Urothelium cell line (cell line): ENCODE results near the gene MAZ.

Experiments used
- DNase-seq: peaks from one replicate; pipeline ENCODE4 v3.0.0; 2011; ENCODE audit warnings: low spot score, mixed read lengths
- FAIRE-seq: peaks from 2 replicates; lab custom pipeline; 2011; peaks lifted over from hg19 to GRCh38; lab: Jason Lieb, UNC

The MAZ gene

GRCh38 chr16:29808219-29808900, 2.0 kb downstream of the MAZ start:
- DNase-seq, result no peak
- no peak for FAIRE-seq

- DNase-seq (no peak), FAIRE-seq (no peak)
Measured at GRCh38 chr16:29809031-29809747, 2.9 kb downstream of the MAZ start.

- FAIRE-seq (no peak), DNase-seq (no peak)
Measured at GRCh38 chr16:29809850-29810698, 3.7 kb downstream of the MAZ start.

GRCh38 chr16:29810699-29811169, 4.4 kb downstream of the MAZ start:
- FAIRE-seq (no peak), DNase-seq (no peak)

GRCh38 chr16:29811170-29811895, 5.0 kb downstream of the MAZ start:
- no peak for FAIRE-seq
- DNase-seq, result peak; percentile 87

GRCh38 chr16:29811896-29812665, 5.8 kb downstream of the MAZ start, which contains the start of gene PRRT2:
PRRT2 (plus strand) TSS chr16:29812193; CDS start chr16:29813055, 862 bp downstream.
- FAIRE-seq, result no peak
- DNase-seq, result no peak

GRCh38 chr16:29812754-29813643, 6.7 kb downstream of the MAZ start:
- no peak for FAIRE-seq
- no peak for DNase-seq

- no peak for DNase-seq
Measured at GRCh38 chr16:29813644-29814562, 7.6 kb downstream of the MAZ start.

GRCh38 chr16:29814592-29814991, 8.3 kb downstream of the MAZ start:
- no peak for FAIRE-seq
- no peak for DNase-seq

More at GRCh38 chr16:29813644-29814562, 7.6 kb downstream of the MAZ start:
- no peak for FAIRE-seq

- DNase-seq (no peak), FAIRE-seq (no peak)
Measured at GRCh38 chr16:29815032-29815721, 8.8 kb downstream of the MAZ start.

GRCh38 chr16:29815793-29816693, 9.7 kb downstream of the MAZ start, which contains the start of gene PAGR1:
PAGR1 (plus strand) TSS chr16:29816152; CDS start chr16:29816526, 374 bp downstream.
- FAIRE-seq (peak; percentile 68), DNase-seq (peak; percentile 91)

GRCh38 chr16:29816694-29817441, 10.5 kb downstream of the MAZ start:
- no peak for FAIRE-seq
- peak; percentile 61 for DNase-seq

- DNase-seq, result no peak
- no peak for FAIRE-seq
Measured at GRCh38 chr16:29818082-29818481, 11.8 kb downstream of the MAZ start.

GRCh38 chr16:29819506-29819905, 13.2 kb downstream of the MAZ start:
- DNase-seq, result no peak
- FAIRE-seq, result no peak

- no peak for DNase-seq
Measured at GRCh38 chr16:29820271-29820701, 14.0 kb downstream of the MAZ start, which contains the start of gene MVP. MVP (plus strand) TSS chr16:29820462; CDS start chr16:29830550, 10,088 bp downstream.

More at GRCh38 chr16:29820271-29820701, 14.0 kb downstream of the MAZ start, which contains the start of gene MVP:
- no peak for FAIRE-seq
